HS-27A (cell line): ENCODE data around the gene TMUB1.

Experiments
- DNase-seq: peaks from one replicate; pipeline ENCODE4 v3.0.0-alpha.2; 2012; ENCODE audit warnings: low read depth, missing footprints

TMUB1 gene

GRCh38 chr7:151121380-151122170 lies 38.3 kb upstream of the TMUB1 start:
- DNase-seq, result no peak

GRCh38 chr7:151120896-151121295 lies 37.6 kb upstream of the TMUB1 start:
- DNase-seq, result no peak

- no peak for DNase-seq
Measured at GRCh38 chr7:151119902-151120301, 36.6 kb upstream of the TMUB1 start.

- DNase-seq, result no peak
Measured at GRCh38 chr7:151119055-151119415, 35.7 kb upstream of the TMUB1 start.

GRCh38 chr7:151118108-151119054 lies 35.1 kb upstream of the TMUB1 start:
- DNase-seq, result no peak

GRCh38 chr7:151117565-151117964 lies 34.3 kb upstream of the TMUB1 start:
- no peak for DNase-seq

- no peak for DNase-seq
Measured at GRCh38 chr7:151116603-151117440, 33.5 kb upstream of the TMUB1 start.

GRCh38 chr7:151115836-151116418 lies 32.6 kb upstream of the TMUB1 start:
- no peak for DNase-seq

- DNase-seq, result no peak
Measured at GRCh38 chr7:151115121-151115835, 32.0 kb upstream of the TMUB1 start.

- no peak for DNase-seq
Measured at GRCh38 chr7:151114151-151115090, 31.1 kb upstream of the TMUB1 start.

- DNase-seq, result peak; percentile 31
Measured at GRCh38 chr7:151113344-151114150, 30.3 kb upstream of the TMUB1 start.

GRCh38 chr7:151110941-151111645 lies 27.8 kb upstream of the TMUB1 start:
- DNase-seq, result no peak

GRCh38 chr7:151110236-151110940 lies 27.1 kb upstream of the TMUB1 start:
- no peak for DNase-seq

GRCh38 chr7:151109094-151110048 lies 26.1 kb upstream of the TMUB1 start:
- DNase-seq, result no peak

- no peak for DNase-seq
Measured at GRCh38 chr7:151107882-151108281, 24.6 kb upstream of the TMUB1 start.

GRCh38 chr7:151104411-151105235 lies 21.3 kb upstream of the TMUB1 start:
- DNase-seq, result no peak
